ENCODE data around the gene PSMB8. TPM values are rescaled to one million over a fixed set of nuclear protein-coding genes. Genes with fewer than 3 reads are reported as not detected.

The PSMB8 gene
- total RNA-seq, 1 experiment from 2014 or later: 13.8 TPM

- TF ChIP-seq, protein P1, sequence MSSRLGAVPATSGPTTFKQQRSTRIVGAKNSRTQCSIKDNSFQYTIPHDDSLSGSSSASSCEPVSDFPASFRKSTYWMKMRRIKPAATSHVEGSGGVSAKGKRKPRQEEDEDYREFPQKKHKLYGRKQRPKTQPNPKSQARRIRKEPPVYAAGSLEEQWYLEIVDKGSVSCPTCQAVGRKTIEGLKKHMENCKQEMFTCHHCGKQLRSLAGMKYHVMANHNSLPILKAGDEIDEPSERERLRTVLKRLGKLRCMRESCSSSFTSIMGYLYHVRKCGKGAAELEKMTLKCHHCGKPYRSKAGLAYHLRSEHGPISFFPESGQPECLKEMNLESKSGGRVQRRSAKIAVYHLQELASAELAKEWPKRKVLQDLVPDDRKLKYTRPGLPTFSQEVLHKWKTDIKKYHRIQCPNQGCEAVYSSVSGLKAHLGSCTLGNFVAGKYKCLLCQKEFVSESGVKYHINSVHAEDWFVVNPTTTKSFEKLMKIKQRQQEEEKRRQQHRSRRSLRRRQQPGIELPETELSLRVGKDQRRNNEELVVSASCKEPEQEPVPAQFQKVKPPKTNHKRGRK (CRISPR knock-in tag; IDR thresholded peaks at IDR 0.05; ENCODE audit: borderline replicate concordance): no peak
- no peak for TF ChIP-seq JUN (CRISPR knock-in tag; IDR thresholded peaks at IDR 0.05)
- TF ChIP-seq IRF2 (CRISPR knock-in tag; IDR thresholded peaks at IDR 0.05; ENCODE audit: borderline replicate concordance, low read depth): no peak
- TF ChIP-seq ZNF317 (CRISPR knock-in tag; IDR thresholded peaks at IDR 0.05; ENCODE audit: borderline replicate concordance, low read depth): no peak
- TF ChIP-seq TP53 (CRISPR knock-in tag; IDR thresholded peaks at IDR 0.05): no peak
- TF ChIP-seq NR3C1 (CRISPR knock-in tag; conservative IDR thresholded peaks at IDR 0.05; ENCODE audit: low read depth): no peak
- TF ChIP-seq CDX4 (CRISPR knock-in tag; IDR thresholded peaks at IDR 0.05; ENCODE audit: borderline replicate concordance): no peak
- no peak for TF ChIP-seq ZNF532 (CRISPR knock-in tag; IDR thresholded peaks at IDR 0.05; ENCODE audit: borderline replicate concordance)
- TF ChIP-seq ZSCAN18 (CRISPR knock-in tag; IDR thresholded peaks at IDR 0.05): no peak
- TF ChIP-seq OVOL2 (CRISPR knock-in tag; IDR thresholded peaks at IDR 0.05; ENCODE audit: borderline replicate concordance): no peak
- TF ChIP-seq TCF7 (CRISPR knock-in tag; IDR thresholded peaks at IDR 0.05; ENCODE audit: low read depth): no peak
These were observed 9.9 kb upstream of the PSMB8 start, which contains the start of the genes PSMB9 and TAP1 (continued) for GRCh38 chr6:32853541-32854375.

DNA sequence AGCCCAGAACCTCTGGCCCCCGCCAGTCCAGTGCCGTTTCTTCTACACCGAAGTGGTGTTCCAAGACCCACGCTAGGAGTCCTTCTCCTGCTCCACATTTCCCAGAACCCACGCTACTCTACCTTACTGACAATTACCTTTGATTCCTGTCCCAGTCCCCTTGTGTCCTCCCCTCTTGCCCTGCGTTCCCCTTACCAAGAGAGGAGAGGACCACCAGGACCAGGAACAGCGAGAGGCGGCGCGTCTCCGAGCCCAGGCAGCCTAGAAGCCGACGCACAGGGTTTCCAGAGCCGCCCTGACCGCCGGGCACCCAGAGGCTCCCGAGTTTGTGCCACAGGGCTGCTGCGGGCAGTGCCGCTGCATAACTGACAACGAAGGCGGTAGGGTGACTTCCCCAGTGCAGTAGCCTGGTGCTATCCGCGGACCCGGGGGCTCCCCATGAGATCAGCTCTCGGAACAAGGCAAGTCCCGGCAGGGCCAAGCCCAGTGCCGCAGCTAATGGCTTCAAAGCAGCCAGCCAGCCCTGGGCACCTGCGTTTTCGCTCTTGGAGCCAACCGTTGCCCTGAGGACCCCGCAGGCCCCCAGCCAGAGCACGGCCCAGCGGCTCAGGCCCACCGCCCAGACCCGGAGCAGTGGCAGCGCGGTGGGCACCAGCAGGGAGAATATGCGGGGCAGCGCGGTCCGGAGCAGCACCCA is 9.1 kb upstream of the PSMB8 start:
- DNase-seq (ENCODE audit: low spot score) (peak; percentile 53), ATAC-seq (peak; percentile 13)
- H3K36me3 Mint-ChIP-seq: peaks cover 9% of the 10 kb centered on the region
- H3K9me3 Mint-ChIP-seq: no peaks in the 10 kb centered on the region
- H3K4me3 Mint-ChIP-seq: peak overlapping the region; percentile 88
- peaks cover 14% of the 10 kb centered on the region for H3K4me1 Mint-ChIP-seq
- peaks cover 93% of the 10 kb centered on the region for H3K27me3 Mint-ChIP-seq (ENCODE audit: low read depth)
- no peak overlapping the region for H3K27ac Mint-ChIP-seq
- CTCF ChIA-PET: interaction anchor here (0.7 to 9.4 kb wide), 20 partner anchors 8 to 319 kb away, joined by 3 to 291 read pairs (median 5); partner anchors contain the start of genes HLA-DMA, PSMB8 and TAP2
- POLR2A ChIA-PET: interaction anchor here (1.1 to 3.6 kb wide), 6 partner anchors 8 to 722 kb away, joined by 3 to 28 read pairs (median 6); partner anchors contain the start of genes FKBPL, PSMB8 and TAP2
- TF ChIP-seq, protein P2, sequence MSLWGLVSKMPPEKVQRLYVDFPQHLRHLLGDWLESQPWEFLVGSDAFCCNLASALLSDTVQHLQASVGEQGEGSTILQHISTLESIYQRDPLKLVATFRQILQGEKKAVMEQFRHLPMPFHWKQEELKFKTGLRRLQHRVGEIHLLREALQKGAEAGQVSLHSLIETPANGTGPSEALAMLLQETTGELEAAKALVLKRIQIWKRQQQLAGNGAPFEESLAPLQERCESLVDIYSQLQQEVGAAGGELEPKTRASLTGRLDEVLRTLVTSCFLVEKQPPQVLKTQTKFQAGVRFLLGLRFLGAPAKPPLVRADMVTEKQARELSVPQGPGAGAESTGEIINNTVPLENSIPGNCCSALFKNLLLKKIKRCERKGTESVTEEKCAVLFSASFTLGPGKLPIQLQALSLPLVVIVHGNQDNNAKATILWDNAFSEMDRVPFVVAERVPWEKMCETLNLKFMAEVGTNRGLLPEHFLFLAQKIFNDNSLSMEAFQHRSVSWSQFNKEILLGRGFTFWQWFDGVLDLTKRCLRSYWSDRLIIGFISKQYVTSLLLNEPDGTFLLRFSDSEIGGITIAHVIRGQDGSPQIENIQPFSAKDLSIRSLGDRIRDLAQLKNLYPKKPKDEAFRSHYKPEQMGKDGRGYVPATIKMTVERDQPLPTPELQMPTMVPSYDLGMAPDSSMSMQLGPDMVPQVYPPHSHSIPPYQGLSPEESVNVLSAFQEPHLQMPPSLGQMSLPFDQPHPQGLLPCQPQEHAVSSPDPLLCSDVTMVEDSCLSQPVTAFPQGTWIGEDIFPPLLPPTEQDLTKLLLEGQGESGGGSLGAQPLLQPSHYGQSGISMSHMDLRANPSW (CRISPR knock-in tag; conservative IDR thresholded peaks at IDR 0.05; ENCODE audit: low read depth): no peak
- TF ChIP-seq PRRX2 (CRISPR knock-in tag; IDR thresholded peaks at IDR 0.05): no peak
- TF ChIP-seq GTF2I (CRISPR knock-in tag; conservative IDR thresholded peaks at IDR 0.05): no peak
- no peak for TF ChIP-seq ZNF425 (CRISPR knock-in tag; conservative IDR thresholded peaks at IDR 0.05)
- no peak for TF ChIP-seq TCF7 (CRISPR knock-in tag; IDR thresholded peaks at IDR 0.05; ENCODE audit: low read depth)
- 0 out of 2 replicates have a peak, but pooled peaks have one; percentile 67 for TF ChIP-seq KAT7 (CRISPR knock-in tag; IDR thresholded peaks at IDR 0.05; ENCODE audit: borderline replicate concordance)
- TF ChIP-seq GABPB1 (CRISPR knock-in tag; IDR thresholded peaks at IDR 0.05): 0 out of 2 replicates have a peak, but pooled peaks have one; percentile 7
